Naive thymus-derived CD4-positive, alpha-beta T cell (primary cell): Measurements from ENCODE around the gene RTEL1. TPM values are rescaled to one million over a fixed set of nuclear protein-coding genes. Genes with fewer than 3 reads are reported as not detected.
A peak's percentile ranks its signal among the peaks of the same experiment; 100 is the strongest.

Source experiments
- ATAC-seq: fragments of 150-1000 bp; cut with Tn5 transposase; 2 replicates; pipeline ENCODE4 v1.10.0; 2021; ENCODE audit warnings: mild to moderate bottlenecking, moderate library complexity
- CTCF ChIA-PET: fragments of 350-600 bp; sonication (Branson Sonifier 250); formaldehyde crosslinking; loops from one replicate; lab custom pipeline; 2021; ENCODE audit warnings: antibody characterized with exemption; lab: Charles Lee
- POLR2A ChIA-PET: fragments of 350-600 bp; sonication (Branson Sonifier 250); formaldehyde crosslinking; loops from one replicate; lab custom pipeline; 2021; ENCODE audit warnings: antibody characterized with exemption, inconsistent platforms; lab: Charles Lee
- DNase-seq, 9 donors: peaks; one replicate each; pipeline versions ENCODE4 v3.0.0 to v3.0.0-alpha.2; 2020 to 2022; ENCODE audit warnings: mixed read lengths in 1 of 9
- H3K27ac ChIP-seq: one replicate; pipeline ENCODE4 v1.7.0; 2013; ENCODE audit warnings: mild to moderate bottlenecking, low read depth, low read length, moderate library complexity
- H3K27me3 ChIP-seq, 2 donors: one replicate each; pipeline ENCODE4 v1.7.0; 2013; ENCODE audit warnings: low read length in 2 of 2, mild to moderate bottlenecking in 2 of 2, moderate library complexity in 2 of 2; ENCODE audit not compliant: control insufficient read depth in 2 of 2, insufficient read depth in 2 of 2
- H3K36me3 ChIP-seq, 3 experiments: 1 replicate in 2 of 3; 2 replicates in 1 of 3; pipeline ENCODE4 v1.7.0; 2013; ENCODE audit warnings: low read length in 3 of 3, mild to moderate bottlenecking in 3 of 3, moderate library complexity in 1 of 3; ENCODE audit not compliant: insufficient read depth in 3 of 3, control insufficient read depth in 2 of 3
- H3K4me1 ChIP-seq, 2 donors: one replicate each; pipeline ENCODE4 v1.7.0; 2013; ENCODE audit warnings: low read length in 2 of 2, mild to moderate bottlenecking in 2 of 2, moderate library complexity in 1 of 2; ENCODE audit not compliant: control insufficient read depth in 2 of 2, insufficient read depth in 2 of 2
- H3K4me3 ChIP-seq: 2 replicates; pipeline ENCODE4 v1.7.0; 2013; ENCODE audit warnings: mild to moderate bottlenecking, low read length
- H3K9me3 ChIP-seq, 3 experiments: 1 replicate in 2 of 3; 2 replicates in 1 of 3; pipeline ENCODE4 v1.7.0; 2013; ENCODE audit warnings: low read length in 3 of 3; ENCODE audit not compliant: control insufficient read depth in 2 of 3
- H3K27ac Mint-ChIP-seq, 9 donors: one replicate each; pipeline ENCODE4 v1.8.0; 2020 to 2022; ENCODE audit warnings: mixed read lengths in 9 of 9, mild to moderate bottlenecking in 8 of 9, moderate library complexity in 5 of 9, inconsistent platforms in 2 of 9
- H3K27me3 Mint-ChIP-seq, 5 donors: one replicate each; pipeline ENCODE4 v1.8.0; 2021 to 2022; ENCODE audit warnings: mixed read lengths in 5 of 5, mild to moderate bottlenecking in 1 of 5
- H3K36me3 Mint-ChIP-seq, 5 donors: one replicate each; pipeline ENCODE4 v1.8.0; 2020 to 2022; ENCODE audit warnings: mixed read lengths in 5 of 5, mild to moderate bottlenecking in 3 of 5, inconsistent platforms in 1 of 5
- H3K4me1 Mint-ChIP-seq, 7 donors: one replicate each; pipeline ENCODE4 v1.8.0; 2020 to 2022; ENCODE audit warnings: mixed read lengths in 7 of 7, mild to moderate bottlenecking in 3 of 7, inconsistent platforms in 1 of 7
- H3K4me3 Mint-ChIP-seq, 10 donors: one replicate each; pipeline ENCODE4 v1.8.0; 2020 to 2022; ENCODE audit warnings: mild to moderate bottlenecking in 10 of 10, mixed read lengths in 10 of 10, moderate library complexity in 6 of 10, inconsistent platforms in 2 of 10
- H3K9me3 Mint-ChIP-seq, 11 donors: one replicate each; pipeline ENCODE4 v1.8.0; 2020 to 2022; ENCODE audit warnings: mixed read lengths in 11 of 11, mild to moderate bottlenecking in 4 of 11, inconsistent platforms in 1 of 11, moderate library complexity in 1 of 11
- intact Hi-C, 2 donors: fragments of 100-400 bp; cut with micrococcal nuclease; formaldehyde crosslinking; loops; one replicate each; pipeline ENCODE4 v1.15.1; 2023
- polyA plus RNA-seq, 2 donors: library from polyadenylated mRNA; unstranded; fragments of 300-500 nt; fragmentation: Illumina TruSeq; gene quantifications; one replicate each; pipeline ENCODE4 v1.2.3, GENCODE V29; 2021
- total RNA-seq, 6 experiments: library from RNA in 5 of 6; stranded (reverse) in 5 of 6; gene quantifications; 1 replicate in 5 of 6; 2 replicates in 1 of 6; pipeline ENCODE4 v1.2.3 and lab custom pipeline; 2021 to 2026

RTEL1 gene, protein sequence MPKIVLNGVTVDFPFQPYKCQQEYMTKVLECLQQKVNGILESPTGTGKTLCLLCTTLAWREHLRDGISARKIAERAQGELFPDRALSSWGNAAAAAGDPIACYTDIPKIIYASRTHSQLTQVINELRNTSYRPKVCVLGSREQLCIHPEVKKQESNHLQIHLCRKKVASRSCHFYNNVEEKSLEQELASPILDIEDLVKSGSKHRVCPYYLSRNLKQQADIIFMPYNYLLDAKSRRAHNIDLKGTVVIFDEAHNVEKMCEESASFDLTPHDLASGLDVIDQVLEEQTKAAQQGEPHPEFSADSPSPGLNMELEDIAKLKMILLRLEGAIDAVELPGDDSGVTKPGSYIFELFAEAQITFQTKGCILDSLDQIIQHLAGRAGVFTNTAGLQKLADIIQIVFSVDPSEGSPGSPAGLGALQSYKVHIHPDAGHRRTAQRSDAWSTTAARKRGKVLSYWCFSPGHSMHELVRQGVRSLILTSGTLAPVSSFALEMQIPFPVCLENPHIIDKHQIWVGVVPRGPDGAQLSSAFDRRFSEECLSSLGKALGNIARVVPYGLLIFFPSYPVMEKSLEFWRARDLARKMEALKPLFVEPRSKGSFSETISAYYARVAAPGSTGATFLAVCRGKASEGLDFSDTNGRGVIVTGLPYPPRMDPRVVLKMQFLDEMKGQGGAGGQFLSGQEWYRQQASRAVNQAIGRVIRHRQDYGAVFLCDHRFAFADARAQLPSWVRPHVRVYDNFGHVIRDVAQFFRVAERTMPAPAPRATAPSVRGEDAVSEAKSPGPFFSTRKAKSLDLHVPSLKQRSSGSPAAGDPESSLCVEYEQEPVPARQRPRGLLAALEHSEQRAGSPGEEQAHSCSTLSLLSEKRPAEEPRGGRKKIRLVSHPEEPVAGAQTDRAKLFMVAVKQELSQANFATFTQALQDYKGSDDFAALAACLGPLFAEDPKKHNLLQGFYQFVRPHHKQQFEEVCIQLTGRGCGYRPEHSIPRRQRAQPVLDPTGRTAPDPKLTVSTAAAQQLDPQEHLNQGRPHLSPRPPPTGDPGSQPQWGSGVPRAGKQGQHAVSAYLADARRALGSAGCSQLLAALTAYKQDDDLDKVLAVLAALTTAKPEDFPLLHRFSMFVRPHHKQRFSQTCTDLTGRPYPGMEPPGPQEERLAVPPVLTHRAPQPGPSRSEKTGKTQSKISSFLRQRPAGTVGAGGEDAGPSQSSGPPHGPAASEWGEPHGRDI (N-terminal part only)
- total RNA-seq, result 10 to 100 TPM; 28.4 to 47.2 (median 32.4) TPM
- 1 to 10 TPM; 1.9 to 8.6 TPM for polyA plus RNA-seq
- 6.5 reads per million, percentile 28 among the genes with 10 or more reads in this experiment for total RNA-seq (lab: John Stamatoyannopoulos, UW)

DNA sequence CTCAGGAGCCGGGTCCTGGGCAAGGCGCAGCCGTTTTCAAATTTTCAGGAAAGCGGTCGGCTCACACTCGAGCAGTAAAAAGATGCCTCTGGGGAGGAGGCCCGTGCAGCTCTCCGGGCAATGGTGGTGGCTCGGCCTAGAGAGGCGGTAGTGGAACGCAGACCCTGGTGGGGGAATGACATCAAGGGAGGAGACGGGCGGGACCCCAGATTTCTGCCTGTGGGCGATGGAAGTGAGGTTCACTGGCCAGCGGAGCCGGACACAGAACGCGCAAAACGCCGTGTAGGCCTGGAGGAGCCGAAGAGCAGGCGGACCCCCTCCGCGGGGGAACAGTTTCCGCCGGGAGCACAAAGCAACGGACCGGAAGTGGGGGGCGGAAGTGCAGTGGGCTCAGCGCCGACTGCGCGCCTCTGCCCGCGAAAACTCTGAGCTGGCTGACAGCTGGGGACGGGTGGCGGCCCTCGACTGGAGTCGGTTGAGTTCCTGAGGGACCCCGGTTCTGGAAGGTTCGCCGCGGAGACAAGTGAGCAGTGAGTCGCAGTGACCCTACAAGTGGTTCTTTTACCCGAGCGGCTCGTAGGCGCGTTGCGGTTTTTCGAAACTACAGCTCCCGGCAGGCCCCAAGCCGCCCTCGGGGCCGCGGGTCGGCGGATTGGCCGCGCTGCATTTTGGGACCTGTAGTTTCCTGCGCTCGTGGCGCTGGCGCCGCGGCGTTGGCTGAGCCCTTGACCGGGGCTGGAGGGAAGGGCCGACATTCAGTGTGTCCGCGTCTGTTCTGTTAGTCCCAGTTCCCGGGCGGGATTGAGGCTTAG is at the start of gene RTEL1:
TSS of gene RTEL1 (plus strand) at position 376 of the 812 bp plus-strand sequence. CDS start 1,091 bp downstream, outside the sequence.
- intact Hi-C loops, result loop anchor here (1.0 to 10.0 kb wide), 11 partner anchors 16 to 1273 kb away; partner anchors contain the start of genes ARFRP1 (in 2 of the 2), GMEB2 (in 2 of the 2), PRPF6 (in 2 of the 2) and LIME1 (in 1 of the 2)
- H3K9me3 Mint-ChIP-seq, result no peaks in the 10 kb centered on the region
- H3K27me3 ChIP-seq, result no peaks in the 10 kb centered on the region
- no peaks in the 10 kb centered on the region for H3K9me3 ChIP-seq
- CTCF ChIA-PET, result interaction anchor here (0.7 to 1.3 kb wide), 5 partner anchors 14 to 208 kb away, joined by 3 to 4 read pairs (median 3); no protein-coding TSS in a partner anchor
- ATAC-seq (peak; percentile 90), DNase-seq (peak; percentile 79 to 99 (median 89))
- H3K4me1 ChIP-seq, result peaks cover 18 to 20% of the 10 kb centered on the region in 2 donors
- H3K36me3 Mint-ChIP-seq, result peaks cover 0 to 8% (median 0%) of the 10 kb centered on the region in 5 donors
- peak within 1 kb of the TSS; percentile 100 for H3K4me3 ChIP-seq
- peaks cover 0 to 2% (median 0%) of the 10 kb centered on the region in 5 donors for H3K27me3 Mint-ChIP-seq
- peak within 1 kb of the TSS; percentile 86 to 97 (median 94) for H3K4me3 Mint-ChIP-seq
- peaks cover 0 to 28% (median 0%) of the 10 kb centered on the region in 3 experiments for H3K36me3 ChIP-seq
- POLR2A ChIA-PET, result interaction anchor here (0.6 to 4.5 kb wide), 19 partner anchors 9 to 322 kb away, joined by 3 to 53 read pairs (median 4); partner anchors contain the start of genes GMEB2, HELZ2, LIME1 and PPDPF
- peaks cover 14 to 57% (median 36%) of the 10 kb centered on the region in 7 donors for H3K4me1 Mint-ChIP-seq
- H3K27ac Mint-ChIP-seq, result peak within 1 kb of the TSS; percentile 93 to 97 (median 95)
- H3K27ac ChIP-seq, result peak within 1 kb of the TSS; percentile 83

- Histone ChIP-seq H3K36me3 (peaks cover 0 to 36% (median 0%) of the 10 kb centered on the region in 3 experiments), H3K4me1 (no peaks in the 10 kb centered on the region), H3K27ac (no peak overlapping the region), H3K4me3 (no peak overlapping the region), H3K9me3 (no peaks in the 10 kb centered on the region), H3K27me3 (no peaks in the 10 kb centered on the region)
- ChIA-PET POLR2A (interaction anchor here (1.7 to 2.5 kb wide), 2 partner anchors 9 to 31 kb away, joined by 5 to 7 read pairs; no protein-coding TSS in a partner anchor), CTCF (interaction anchor here (1.3 kb wide), 1 partner anchor 31 kb away, joined by 3 read pairs; no protein-coding TSS in a partner anchor)
- intact Hi-C loops, result no loop called here
- H3K27me3 Mint-ChIP-seq, result no peaks in the 10 kb centered on the region
- DNase-seq, result no peak
- H3K9me3 Mint-ChIP-seq, result peaks cover 0 to 1% (median 0%) of the 10 kb centered on the region in 11 donors
- peaks cover 0 to 27% (median 8%) of the 10 kb centered on the region in 5 donors for H3K36me3 Mint-ChIP-seq
- ATAC-seq, result no peak
- no peak overlapping the region for H3K4me3 Mint-ChIP-seq
- peak overlapping the region in 1 of 9 donors; percentile 56 for H3K27ac Mint-ChIP-seq
- peaks cover 0 to 23% (median 14%) of the 10 kb centered on the region in 7 donors for H3K4me1 Mint-ChIP-seq
Measured at GRCh38 chr20:63610581-63611435, 47.3 kb upstream of the RTEL1 start.

- Mint-ChIP-seq H3K4me3 (no peak overlapping the region), H3K4me1 (peaks cover 0 to 25% (median 13%) of the 10 kb centered on the region in 7 donors), H3K27ac (no peak overlapping the region), H3K27me3 (no peaks in the 10 kb centered on the region), H3K9me3 (peaks cover 0 to 1% (median 0%) of the 10 kb centered on the region in 11 donors), H3K36me3 (peaks cover 0 to 32% (median 10%) of the 10 kb centered on the region in 5 donors)
- CTCF ChIA-PET, result interaction anchor here (0.6 kb wide), 1 partner anchor 14 kb away, joined by 4 read pairs; no protein-coding TSS in a partner anchor
- no peak overlapping the region for H3K4me3 ChIP-seq
- H3K27me3 ChIP-seq, result no peaks in the 10 kb centered on the region
- H3K36me3 ChIP-seq, result peaks cover 0 to 38% (median 0%) of the 10 kb centered on the region in 3 experiments
- H3K9me3 ChIP-seq, result no peaks in the 10 kb centered on the region
- ATAC-seq, result no peak
- intact Hi-C loops, result no loop called here
- POLR2A ChIA-PET, result interaction anchor here (1.7 to 2.5 kb wide), 2 partner anchors 9 to 31 kb away, joined by 5 to 7 read pairs; no protein-coding TSS in a partner anchor
- H3K4me1 ChIP-seq, result no peaks in the 10 kb centered on the region
- no peak overlapping the region for H3K27ac ChIP-seq
- DNase-seq, result no peak
Measured at GRCh38 chr20:63611646-63612045, 46.5 kb upstream of the RTEL1 start.

GRCh38 chr20:63612276-63612931 is 45.7 kb upstream of the RTEL1 start:
- ChIA-PET CTCF (interaction anchor here (0.6 to 2.5 kb wide), 4 partner anchors 15 to 74 kb away, joined by 3 to 9 read pairs (median 4); no protein-coding TSS in a partner anchor), POLR2A (interaction anchor here (0.7 to 2.6 kb wide), 5 partner anchors 10 to 30 kb away, joined by 3 to 8 read pairs (median 5); no protein-coding TSS in a partner anchor)
- intact Hi-C loops, result no loop called here
- ATAC-seq (peak; percentile 84), DNase-seq (no peak)
- Histone ChIP-seq H3K27ac (no peak overlapping the region), H3K4me1 (no peaks in the 10 kb centered on the region), H3K36me3 (peaks cover 0 to 43% (median 0%) of the 10 kb centered on the region in 3 experiments), H3K4me3 (no peak overlapping the region), H3K27me3 (no peaks in the 10 kb centered on the region), H3K9me3 (no peaks in the 10 kb centered on the region)
- H3K36me3 Mint-ChIP-seq, result peaks cover 0 to 37% (median 10%) of the 10 kb centered on the region in 5 donors
- H3K27ac Mint-ChIP-seq, result no peak overlapping the region
- H3K9me3 Mint-ChIP-seq, result peaks cover 0 to 1% (median 0%) of the 10 kb centered on the region in 11 donors
- no peaks in the 10 kb centered on the region for H3K27me3 Mint-ChIP-seq
- peaks cover 0 to 20% (median 11%) of the 10 kb centered on the region in 7 donors for H3K4me1 Mint-ChIP-seq
- H3K4me3 Mint-ChIP-seq, result no peak overlapping the region
